ENCODE results near the gene DUSP1. TPM values are rescaled to one million over a fixed set of nuclear protein-coding genes. Genes with fewer than 3 reads are reported as not detected.

Gene DUSP1
- total RNA-seq, 2 donors from 2014 or later: 61.7 to 102 TPM

- no peak overlapping the region for H3K9ac ChIP-seq (ENCODE audit: low read depth in 2 of 2, low read length in 2 of 2)
- H3K27ac ChIP-seq: peak overlapping the region; percentile 5
- H3K4me3 ChIP-seq: no peak overlapping the region
- no peaks in the 10 kb centered on the region for H3K36me3 ChIP-seq
- H3K4me1 ChIP-seq: no peaks in the 10 kb centered on the region
- intact Hi-C loops (cut with DNase I): no loop called here
- H3K27me3 ChIP-seq: no peaks in the 10 kb centered on the region
- TF ChIP-seq CTCF (IDR thresholded peaks at IDR 0.05): no peak
- H3K9me3 ChIP-seq: no peaks in the 10 kb centered on the region
- DNase-seq: no peak
Observed at GRCh38 chr5:172800088-172800551, 29.1 kb upstream of the DUSP1 start.

- DNase-seq: no peak
- TF ChIP-seq CTCF (IDR thresholded peaks at IDR 0.05): no peak
- Histone ChIP-seq H3K4me3 (no peak overlapping the region), H3K9me3 (no peaks in the 10 kb centered on the region), H3K36me3 (no peaks in the 10 kb centered on the region), H3K27ac (peak overlapping the region; percentile 5), H3K27me3 (no peaks in the 10 kb centered on the region), H3K9ac (ENCODE audit: low read depth in 2 of 2, low read length in 2 of 2) (no peak overlapping the region), H3K4me1 (no peaks in the 10 kb centered on the region)
- intact Hi-C loops (cut with DNase I): no loop called here
Observed at GRCh38 chr5:172799416-172799815, 28.4 kb upstream of the DUSP1 start.

- DNase-seq: no peak
- H3K9ac ChIP-seq (ENCODE audit: low read depth in 2 of 2, low read length in 2 of 2): no peak overlapping the region
- no peaks in the 10 kb centered on the region for H3K4me1 ChIP-seq
- H3K9me3 ChIP-seq: no peaks in the 10 kb centered on the region
- no peaks in the 10 kb centered on the region for H3K36me3 ChIP-seq
- no peaks in the 10 kb centered on the region for H3K27me3 ChIP-seq
- intact Hi-C loops (cut with DNase I): no loop called here
- no peak overlapping the region for H3K4me3 ChIP-seq
- H3K27ac ChIP-seq: peak overlapping the region; percentile 45
- no peak for TF ChIP-seq CTCF (IDR thresholded peaks at IDR 0.05)
Observed at GRCh38 chr5:172798422-172799215, 27.6 kb upstream of the DUSP1 start.

GRCh38 chr5:172797771-172798191 lies 26.8 kb upstream of the DUSP1 start:
- Histone ChIP-seq H3K27me3 (no peaks in the 10 kb centered on the region), H3K27ac (peak overlapping the region; percentile 45), H3K4me3 (no peak overlapping the region), H3K36me3 (no peaks in the 10 kb centered on the region), H3K4me1 (no peaks in the 10 kb centered on the region), H3K9ac (ENCODE audit: low read depth in 2 of 2, low read length in 2 of 2) (no peak overlapping the region), H3K9me3 (no peaks in the 10 kb centered on the region)
- DNase-seq: no peak
- intact Hi-C loops (cut with DNase I): no loop called here
- no peak for TF ChIP-seq CTCF (IDR thresholded peaks at IDR 0.05)

GRCh38 chr5:172796306-172796705 lies 25.3 kb upstream of the DUSP1 start:
- Histone ChIP-seq H3K9ac (ENCODE audit: low read depth in 2 of 2, low read length in 2 of 2) (peak overlapping the region in 1 of 2 donors; percentile 3), H3K27ac (peak overlapping the region; percentile 48), H3K27me3 (no peaks in the 10 kb centered on the region), H3K4me1 (no peaks in the 10 kb centered on the region), H3K9me3 (no peaks in the 10 kb centered on the region), H3K36me3 (no peaks in the 10 kb centered on the region), H3K4me3 (no peak overlapping the region)
- intact Hi-C loops (cut with DNase I): no loop called here
- no peak for TF ChIP-seq CTCF (IDR thresholded peaks at IDR 0.05)
- no peak for DNase-seq
